Activated naive CD4-positive, alpha-beta T cell treated with anti-CD3 and anti-CD28 coated beads, Interleukin-2, amount 50 U/mL, for 72 hours (primary cell): Measurements from ENCODE around the gene ABCC3. TPM values are rescaled to one million over a fixed set of nuclear protein-coding genes. Genes with fewer than 3 reads are reported as not detected.
"Not testable (repeated sequence)": the region's sequence is repeated elsewhere in the genome, so short reads cannot be mapped to it uniquely, and the experiment has no call there.

ENCODE experiments used
- ATAC-seq, 2 donors: fragments of 150-1000 bp; cut with Tn5 transposase; 2 replicates each; pipeline ENCODE4 v1.10.0; 2021; ENCODE audit warnings: mild to moderate bottlenecking in 2 of 2, moderate library complexity in 2 of 2
- DNase-seq, 2 donors: peaks; one replicate each; pipeline ENCODE4 v3.0.0; 2021 to 2022; ENCODE audit warnings: low spot score in 2 of 2
- H3K27ac Mint-ChIP-seq, 2 donors: one replicate each; pipeline ENCODE4 v1.8.0; 2022; ENCODE audit warnings: mild to moderate bottlenecking in 2 of 2, mixed read lengths in 2 of 2
- H3K36me3 Mint-ChIP-seq, 2 donors: one replicate each; pipeline ENCODE4 v1.8.0; 2022; ENCODE audit warnings: mixed read lengths in 2 of 2
- H3K9me3 Mint-ChIP-seq, 2 donors: one replicate each; pipeline ENCODE4 v1.8.0; 2022; ENCODE audit warnings: mixed read lengths in 2 of 2
- total RNA-seq, 2 donors: library from RNA; stranded (reverse); gene quantifications; one replicate each; pipeline ENCODE4 v1.2.3, GENCODE V29; 2022

ABCC3 gene
- total RNA-seq, 2 donors from 2014 or later = not detected

DNA sequence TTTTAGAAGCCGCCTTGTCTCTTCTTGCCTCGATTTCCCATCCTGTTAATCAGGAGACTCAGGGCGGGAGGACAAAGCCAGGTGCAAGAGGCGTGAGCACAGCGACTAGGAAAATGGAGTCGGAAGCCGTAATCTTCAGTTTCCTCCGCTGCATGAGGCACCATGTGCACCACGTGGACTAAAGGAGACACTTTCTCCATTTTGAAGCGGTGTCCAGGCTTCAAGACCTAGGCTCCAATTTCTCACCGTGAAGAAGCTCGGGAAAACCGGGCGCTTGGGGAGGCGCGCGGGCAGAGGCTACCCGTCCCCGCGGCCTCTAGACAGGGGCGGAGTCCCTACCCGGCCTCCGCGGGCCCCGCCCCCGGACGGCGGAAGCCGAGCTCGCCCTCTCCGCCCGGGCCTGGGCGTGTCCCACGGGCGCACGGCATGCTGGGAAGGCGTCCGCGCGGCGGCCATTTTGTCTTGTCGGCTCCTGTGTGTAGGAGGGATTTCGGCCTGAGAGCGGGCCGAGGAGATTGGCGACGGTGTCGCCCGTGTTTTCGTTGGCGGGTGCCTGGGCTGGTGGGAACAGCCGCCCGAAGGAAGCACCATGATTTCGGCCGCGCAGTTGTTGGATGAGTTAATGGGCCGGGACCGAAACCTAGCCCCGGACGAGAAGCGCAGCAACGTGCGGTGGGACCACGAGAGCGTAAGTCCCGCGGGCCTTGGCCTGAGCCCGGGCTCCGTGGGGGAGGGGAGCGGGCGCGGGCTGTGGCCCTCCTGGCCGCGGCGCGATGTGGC lies 84.7 kb downstream of the ABCC3 start, which contains the start of gene LUC7L3:
Gene LUC7L3, plus strand, starts transcription at position 460 of the 780 bp plus-strand sequence. Its CDS starts 130 bp downstream, at position 590.
- peak; percentile 95 to 96 for DNase-seq
- ATAC-seq = peak; percentile 95 to 96
- no peaks in the 10 kb centered on the region for H3K9me3 Mint-ChIP-seq
- peaks cover 31 to 32% of the 10 kb centered on the region in 2 donors for H3K36me3 Mint-ChIP-seq
- H3K27ac Mint-ChIP-seq = peak within 1 kb of the TSS; percentile 98

- ATAC-seq (no peak), DNase-seq (no peak)
- peak overlapping the region; percentile 98 for H3K27ac Mint-ChIP-seq
- H3K9me3 Mint-ChIP-seq = no peaks in the 10 kb centered on the region
- H3K36me3 Mint-ChIP-seq = peaks cover 31 to 32% of the 10 kb centered on the region in 2 donors
These were observed 85.5 kb downstream of the ABCC3 start for GRCh38 chr17:50719924-50720794.

DNA sequence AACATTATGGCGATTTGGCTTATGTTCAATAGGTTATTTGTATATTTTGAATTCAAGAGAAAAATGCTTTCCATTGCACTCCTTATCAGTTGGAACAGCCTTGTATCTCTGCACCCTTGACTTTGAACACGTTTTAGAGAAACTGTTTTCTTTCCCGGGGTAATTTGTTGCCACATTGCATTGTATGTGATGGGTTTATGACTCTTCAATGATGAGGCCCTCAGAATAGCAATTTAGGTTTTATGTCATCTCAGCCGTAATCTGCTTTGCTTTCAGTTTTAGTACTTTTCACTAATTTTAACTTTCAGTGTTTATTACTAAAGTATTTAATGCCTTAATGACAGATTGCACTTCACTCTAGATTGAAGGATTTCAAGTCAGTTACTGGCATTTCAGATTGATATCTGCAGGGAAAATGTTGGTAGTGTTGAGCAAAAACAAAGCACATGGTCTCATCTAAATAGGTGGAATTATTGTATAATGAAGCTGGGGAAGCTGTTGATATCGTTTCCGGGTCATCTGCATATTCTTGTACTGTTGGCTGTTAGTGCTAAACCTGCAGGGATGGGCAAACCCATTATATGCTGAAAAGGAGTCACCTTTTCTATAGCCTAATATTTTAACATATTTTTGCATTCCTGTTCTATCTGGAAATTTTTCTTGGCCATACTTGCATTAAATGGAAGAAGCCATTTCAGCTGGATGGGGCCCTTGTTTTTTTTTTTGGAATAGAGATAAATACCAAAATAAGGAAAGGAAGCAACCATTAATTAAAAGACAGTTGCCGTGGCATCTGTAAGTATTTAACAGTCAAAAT lies 86.7 kb downstream of the ABCC3 start:
- Mint-ChIP-seq H3K36me3 (peaks cover 31 to 32% of the 10 kb centered on the region in 2 donors), H3K9me3 (no peaks in the 10 kb centered on the region), H3K27ac (peak overlapping the region; percentile 98)
- no peak for DNase-seq
- ATAC-seq = no peak

DNA sequence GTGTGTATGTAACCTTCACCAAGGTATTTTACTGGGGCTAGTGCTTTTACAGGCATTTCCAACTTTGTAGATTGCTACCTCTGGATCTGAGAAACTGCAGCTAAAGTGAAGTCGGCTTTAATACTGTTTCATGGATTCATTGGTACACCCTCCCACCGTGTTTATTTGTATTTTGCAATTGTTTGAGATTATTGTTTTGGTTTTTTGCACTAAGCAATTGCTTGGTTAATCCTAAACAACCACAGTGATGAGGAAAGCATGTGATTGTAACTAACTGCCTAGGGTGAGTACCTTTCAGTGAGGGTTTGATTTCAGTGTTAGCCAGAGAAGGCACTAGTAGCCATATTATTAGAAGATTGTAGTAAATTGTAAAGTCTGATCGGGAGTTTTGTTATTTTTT lies 88.1 kb downstream of the ABCC3 start:
- peaks cover 32 to 38% of the 10 kb centered on the region in 2 donors for H3K36me3 Mint-ChIP-seq
- ATAC-seq = no peak
- H3K9me3 Mint-ChIP-seq = no peaks in the 10 kb centered on the region
- no peak for DNase-seq
- H3K27ac Mint-ChIP-seq = no peak overlapping the region

DNA sequence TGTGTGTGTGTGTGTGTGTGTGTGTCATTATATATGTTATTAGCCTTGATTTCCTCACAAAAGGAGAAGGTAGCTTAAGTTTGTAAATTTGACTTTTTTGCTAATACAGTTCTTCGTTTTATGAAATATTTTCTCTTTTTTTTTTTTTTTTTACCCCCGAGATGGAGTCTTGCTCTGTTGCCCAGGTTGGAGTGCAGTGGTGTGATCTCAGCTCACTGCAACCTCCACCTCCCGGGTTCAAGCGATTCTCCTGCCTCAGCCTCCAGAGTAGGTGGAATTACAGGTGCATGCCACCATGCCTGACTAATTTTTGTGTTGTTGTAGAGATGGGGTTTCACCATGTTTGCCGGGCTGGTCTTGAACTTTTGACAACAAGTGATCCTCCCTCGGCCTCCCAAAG lies 89.9 kb downstream of the ABCC3 start:
- peaks cover 25 to 34% of the 10 kb centered on the region in 2 donors for H3K36me3 Mint-ChIP-seq
- DNase-seq, ATAC-seq, H3K9me3 Mint-ChIP-seq, H3K27ac Mint-ChIP-seq: not testable (repeated sequence)

GRCh38 chr17:50725769-50726655 lies 91.3 kb downstream of the ABCC3 start:
- H3K9me3 Mint-ChIP-seq = no peaks in the 10 kb centered on the region
- H3K36me3 Mint-ChIP-seq = peaks cover 11 to 20% of the 10 kb centered on the region in 2 donors
- ATAC-seq (no peak), DNase-seq (no peak)
- peak overlapping the region in 1 of 2 donors; percentile 66 for H3K27ac Mint-ChIP-seq

DNA sequence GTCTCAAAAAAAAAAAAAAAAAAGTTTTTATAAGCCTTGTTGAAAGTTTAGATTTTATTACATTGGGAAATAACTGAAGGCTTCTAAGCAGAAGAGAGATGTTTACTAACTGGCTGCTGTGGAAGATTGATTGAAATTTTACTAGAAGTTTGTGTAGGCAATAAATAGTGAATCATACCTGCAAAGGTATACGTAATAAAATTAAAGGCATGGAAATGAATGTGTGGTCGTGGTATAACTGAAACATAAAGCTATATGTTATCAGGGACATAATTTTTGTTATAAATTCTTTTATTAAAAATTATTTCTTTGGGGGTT lies 93.4 kb downstream of the ABCC3 start:
- peak overlapping the region in 1 of 2 donors; percentile 88 for H3K27ac Mint-ChIP-seq
- no peak for DNase-seq
- no peak for ATAC-seq

GRCh38 chr17:50728881-50729765 lies 94.4 kb downstream of the ABCC3 start:
- no peak for DNase-seq
- peaks cover 0 to 7% of the 10 kb centered on the region in 2 donors for H3K36me3 Mint-ChIP-seq
- peak overlapping the region in 1 of 2 donors; percentile 88 for H3K27ac Mint-ChIP-seq
- no peaks in the 10 kb centered on the region for H3K9me3 Mint-ChIP-seq
- ATAC-seq = peak; percentile 18 to 66

More for the DNA sequence above, 93.4 kb downstream of the ABCC3 start:
- H3K36me3 Mint-ChIP-seq = peaks cover 0 to 7% of the 10 kb centered on the region in 2 donors
- no peaks in the 10 kb centered on the region for H3K9me3 Mint-ChIP-seq

DNA sequence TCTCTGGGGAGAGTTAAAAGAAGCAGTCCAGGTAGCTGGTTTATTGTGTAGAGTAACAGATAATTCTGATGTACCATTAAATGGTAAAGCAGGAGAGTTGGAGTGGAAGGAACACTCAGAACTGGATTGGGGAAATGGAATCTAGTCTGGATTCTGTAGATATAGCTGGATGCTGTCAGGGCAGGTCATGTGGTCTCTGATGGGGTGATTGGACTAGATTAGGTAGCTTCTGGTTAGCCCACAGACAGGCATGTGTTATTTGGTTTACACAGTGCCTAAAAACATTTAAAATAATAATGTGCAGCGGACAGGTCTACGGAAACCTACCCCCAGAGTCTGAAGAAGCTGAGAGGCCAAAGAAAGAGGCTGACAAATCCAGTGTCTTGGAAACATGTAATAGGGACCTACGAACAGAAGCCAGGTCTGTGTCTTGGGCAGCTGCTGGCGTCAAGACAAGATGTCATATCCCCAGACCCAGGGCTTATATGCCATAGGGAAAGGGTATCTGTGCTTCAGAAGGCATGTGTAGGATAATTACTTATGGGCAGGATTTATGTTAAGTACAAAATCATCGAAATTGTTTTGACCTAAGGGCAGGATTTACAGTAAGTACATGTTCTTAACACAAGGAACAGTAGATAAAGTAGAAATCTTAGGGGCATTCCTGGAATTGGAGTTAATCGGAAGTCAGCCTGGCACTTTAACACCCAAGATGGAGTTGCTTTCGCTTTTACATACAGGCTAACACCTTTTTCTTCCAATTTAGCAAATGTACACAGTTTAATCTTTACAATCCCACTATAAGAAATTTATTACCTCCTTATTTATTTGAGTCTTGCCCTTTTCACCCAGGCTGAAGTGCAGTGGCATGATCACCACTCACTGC lies 97.1 kb downstream of the ABCC3 start:
- DNase-seq = no peak
- H3K36me3 Mint-ChIP-seq = peaks cover 0 to 7% of the 10 kb centered on the region in 2 donors
- ATAC-seq = no peak
- H3K27ac Mint-ChIP-seq = peak overlapping the region; percentile 42 to 81
- H3K9me3 Mint-ChIP-seq = no peaks in the 10 kb centered on the region

DNA sequence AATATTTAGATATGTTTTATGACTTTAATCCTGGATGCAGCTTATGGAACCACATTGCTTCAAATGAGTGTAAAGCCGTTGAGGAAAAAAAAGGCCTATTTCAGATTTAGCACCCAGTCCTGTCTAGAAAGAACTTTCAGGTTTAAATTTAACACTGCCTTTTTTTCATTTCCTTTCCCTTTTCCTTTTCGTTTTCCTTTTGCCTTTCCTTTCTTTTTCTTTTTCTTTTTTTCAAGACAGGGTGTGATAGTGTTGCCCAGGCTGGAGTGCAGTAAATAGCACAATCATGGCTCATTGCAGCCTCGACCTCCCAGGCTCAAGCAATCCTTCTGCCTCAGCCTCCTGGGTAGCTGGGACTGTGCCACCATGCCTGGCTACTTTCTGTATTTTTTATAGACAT lies 100.6 kb downstream of the ABCC3 start:
- ATAC-seq = no peak
- no peak for DNase-seq
- no peaks in the 10 kb centered on the region for H3K9me3 Mint-ChIP-seq
- H3K36me3 Mint-ChIP-seq = peaks cover 0 to 17% of the 10 kb centered on the region in 2 donors
- H3K27ac Mint-ChIP-seq = peak overlapping the region in 1 of 2 donors; percentile 39

GRCh38 chr17:50737118-50737698 lies 102.5 kb downstream of the ABCC3 start:
- H3K9me3 Mint-ChIP-seq = no peaks in the 10 kb centered on the region
- peak; percentile 84 for ATAC-seq
- peak overlapping the region; percentile 38 to 68 for H3K27ac Mint-ChIP-seq
- H3K36me3 Mint-ChIP-seq = peaks cover 5 to 33% of the 10 kb centered on the region in 2 donors
- no peak for DNase-seq

DNA sequence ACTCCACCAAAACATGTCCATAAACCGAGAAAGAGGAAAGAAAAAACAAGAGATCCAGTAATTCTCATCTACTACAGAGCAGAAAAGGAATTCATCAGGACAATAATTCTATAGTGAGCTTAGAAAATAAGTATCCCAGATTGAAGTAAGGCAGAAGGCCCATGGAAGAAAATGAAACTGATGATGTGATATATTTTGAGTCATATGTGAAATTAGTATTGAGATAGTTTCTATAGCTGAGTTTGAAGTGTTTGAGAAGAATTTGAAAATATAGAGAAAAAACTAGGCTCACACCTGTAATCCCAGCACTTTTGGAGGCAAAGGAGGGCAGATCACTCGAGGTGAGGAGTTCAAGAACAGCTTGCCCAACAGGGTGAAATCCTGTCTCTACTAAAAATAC lies 104.4 kb downstream of the ABCC3 start:
- H3K27ac Mint-ChIP-seq = peak overlapping the region; percentile 23 to 32
- no peaks in the 10 kb centered on the region for H3K9me3 Mint-ChIP-seq
- DNase-seq (no peak), ATAC-seq (peak; percentile 26 to 50)
- peaks cover 5 to 40% of the 10 kb centered on the region in 2 donors for H3K36me3 Mint-ChIP-seq
